GM19452 (cell line): ENCODE measurements around the gene FHOD3.

ENCODE experiments used
- ATAC-seq: cut with Tn5 transposase; IDR thresholded peaks from one replicate; pipeline ENCODE4 v1.9.1; 2021; ENCODE audit not compliant: unreplicated experiment

Gene FHOD3

DNA sequence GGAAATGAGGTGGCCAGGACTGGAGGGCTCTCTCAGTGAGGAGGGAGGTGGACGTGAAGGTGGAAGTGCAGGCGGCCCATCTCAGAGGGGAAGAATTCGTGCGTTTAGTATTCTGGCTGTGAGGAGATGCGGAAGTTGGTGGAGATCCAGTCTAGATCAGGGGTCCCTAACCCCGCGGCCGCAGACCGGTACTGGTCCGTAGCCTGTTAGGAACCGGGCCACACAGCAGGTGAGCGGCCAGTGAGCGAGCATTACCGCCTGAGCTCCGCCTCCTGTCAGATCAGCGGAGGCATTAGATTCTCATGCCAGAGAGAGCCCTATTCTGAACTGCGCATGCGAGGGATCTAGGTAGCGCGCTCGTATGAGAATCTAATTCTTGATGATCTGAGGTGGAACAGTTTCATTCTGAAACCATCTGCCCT lies 1.6 kb upstream of the FHOD3 start:
- ATAC-seq = no peak

GRCh38 chr18:36296650-36297416 lies 680 bp upstream of the FHOD3 start:
- peak; percentile 19 for ATAC-seq

DNA sequence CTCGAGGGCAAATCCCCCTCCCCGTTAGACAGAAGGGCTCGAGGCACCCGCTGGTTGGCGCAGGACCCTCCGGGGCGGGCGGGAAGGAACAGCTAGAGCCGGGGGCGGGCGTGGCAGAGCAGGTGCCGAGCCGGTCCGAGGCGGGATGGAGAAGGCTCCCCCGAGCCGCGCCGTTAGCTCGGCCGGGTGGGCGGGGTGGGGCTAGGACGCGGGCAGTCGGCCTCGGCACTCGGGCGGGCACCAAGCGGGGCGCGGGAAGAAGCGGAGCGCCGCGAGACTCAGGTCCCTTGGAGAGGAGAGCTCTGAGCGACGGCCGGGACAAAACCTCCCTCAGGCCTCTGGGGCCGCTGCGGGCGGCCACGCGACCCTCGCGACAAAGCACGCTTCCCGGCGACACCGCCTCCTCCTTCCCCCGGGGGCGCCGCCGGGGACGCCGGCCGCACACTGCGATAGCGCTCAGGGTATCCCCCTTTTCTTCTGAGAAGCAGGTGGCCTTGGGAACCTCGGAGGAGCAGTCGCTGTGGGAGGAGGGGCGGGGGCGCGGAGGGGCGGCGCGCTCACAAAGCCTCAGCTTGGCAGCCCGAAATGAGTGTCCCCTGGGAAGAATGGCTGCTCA lies 721 bp downstream of the FHOD3 start:
- peak; percentile 22 for ATAC-seq

- no peak for ATAC-seq
These were observed 1.5 kb downstream of the FHOD3 start for GRCh38 chr18:36299015-36299414.

- ATAC-seq = no peak
These were observed 2.7 kb downstream of the FHOD3 start for GRCh38 chr18:36300211-36300610.

GRCh38 chr18:36301884-36302283 lies 4.4 kb downstream of the FHOD3 start:
- no peak for ATAC-seq

GRCh38 chr18:36302676-36303075 lies 5.2 kb downstream of the FHOD3 start:
- no peak for ATAC-seq

DNA sequence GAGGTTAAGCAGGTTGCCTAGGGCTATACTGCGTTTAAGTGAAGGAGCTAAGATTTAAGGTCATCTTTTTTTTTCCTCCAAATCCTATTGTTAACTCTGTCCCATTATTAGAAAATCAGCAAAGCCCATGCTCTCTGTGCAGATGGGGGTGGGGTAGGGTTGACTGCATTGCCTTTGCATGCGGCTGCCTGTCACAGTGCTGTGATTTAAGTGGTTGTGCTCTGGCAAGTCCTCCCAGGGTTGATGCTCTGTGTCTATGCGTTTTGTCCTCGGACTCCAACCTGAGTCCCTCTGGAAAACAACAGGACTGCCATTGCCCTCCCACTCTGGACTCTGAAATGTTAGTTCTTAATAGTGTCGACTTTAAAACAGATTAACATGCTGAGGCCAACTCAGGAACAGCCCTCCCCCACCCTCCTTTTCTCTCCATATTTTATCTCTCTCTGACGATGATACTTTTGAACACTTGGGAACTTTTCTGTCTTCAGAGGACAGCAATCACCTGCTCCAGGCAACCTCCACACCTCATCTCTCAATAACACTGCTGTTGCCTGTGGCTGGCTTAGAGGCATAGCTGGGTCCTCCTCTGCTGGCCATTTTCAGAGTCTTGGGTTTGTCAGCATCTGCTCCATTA lies 5.8 kb downstream of the FHOD3 start:
- ATAC-seq = no peak

DNA sequence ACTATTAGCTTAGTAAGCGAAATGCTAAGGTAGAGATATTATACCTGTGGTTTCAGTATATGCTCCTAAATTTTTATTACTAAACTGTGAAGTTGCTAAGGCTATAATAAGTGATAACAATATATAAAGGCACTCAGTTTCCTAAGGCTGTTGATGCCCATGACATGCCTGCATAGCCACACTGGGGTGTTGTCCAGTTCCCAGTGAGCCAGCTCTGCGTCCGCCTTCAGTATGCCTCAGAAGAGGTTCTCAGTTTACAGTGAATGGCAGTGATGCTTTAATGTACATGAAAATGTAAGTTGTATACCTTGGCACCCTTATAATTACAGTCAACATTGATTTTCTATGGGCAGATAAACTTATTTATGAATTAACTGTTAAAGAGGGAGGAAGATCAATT lies 7.2 kb downstream of the FHOD3 start:
- ATAC-seq = no peak

- no peak for ATAC-seq
These were observed 7.9 kb downstream of the FHOD3 start for GRCh38 chr18:36305375-36305774.

GRCh38 chr18:36307513-36307912 lies 10.0 kb downstream of the FHOD3 start:
- no peak for ATAC-seq

- no peak for ATAC-seq
These were observed 11.4 kb downstream of the FHOD3 start for GRCh38 chr18:36308711-36309435.

DNA sequence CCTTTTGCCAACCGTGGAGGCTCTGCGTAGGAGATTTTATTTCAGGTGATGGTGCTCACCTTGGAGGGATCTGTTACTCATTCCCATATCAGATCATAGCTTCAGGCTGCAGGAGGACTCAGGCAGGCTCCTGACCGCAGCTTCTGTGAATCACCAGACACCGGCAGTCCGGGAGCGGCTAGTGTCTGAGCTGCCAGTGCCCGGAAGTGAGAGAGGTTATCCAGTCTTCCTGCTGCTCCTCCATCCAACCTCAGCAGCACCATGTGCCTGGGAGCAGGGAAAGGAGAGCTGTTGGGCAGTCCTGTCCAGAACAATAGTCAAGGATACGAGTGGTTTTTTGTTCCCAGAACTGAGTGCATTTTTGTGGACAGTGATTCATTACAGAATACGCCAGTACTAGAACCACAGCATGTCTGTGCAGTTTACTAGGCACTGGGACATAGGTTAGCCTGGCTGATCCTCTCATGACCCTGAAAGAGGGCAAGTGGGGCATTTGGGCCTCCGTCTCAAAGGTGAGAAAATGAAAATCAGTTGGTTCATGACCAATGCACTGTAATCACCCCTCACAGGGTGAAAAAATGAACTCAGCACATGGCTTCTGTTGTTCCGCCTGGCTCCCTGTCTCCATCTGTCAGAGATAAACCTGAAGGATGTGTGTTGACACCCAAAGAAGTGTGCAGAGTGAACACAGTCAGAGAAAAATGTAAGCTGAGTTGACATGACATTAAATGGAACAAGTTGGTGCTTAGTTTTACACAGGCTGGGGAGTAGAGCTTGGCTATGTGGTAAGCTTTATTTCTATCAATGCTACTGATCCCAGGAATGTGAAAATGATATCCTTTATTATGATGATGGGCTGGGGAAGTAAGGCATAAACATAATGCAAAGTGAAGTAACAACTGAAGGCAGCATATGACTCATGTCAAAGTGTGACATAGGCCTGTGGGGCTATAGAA lies 12.2 kb downstream of the FHOD3 start:
- ATAC-seq = no peak

GRCh38 chr18:36311026-36311570 lies 13.6 kb downstream of the FHOD3 start:
- ATAC-seq = no peak

GRCh38 chr18:36312806-36313395 lies 15.4 kb downstream of the FHOD3 start:
- no peak for ATAC-seq

DNA sequence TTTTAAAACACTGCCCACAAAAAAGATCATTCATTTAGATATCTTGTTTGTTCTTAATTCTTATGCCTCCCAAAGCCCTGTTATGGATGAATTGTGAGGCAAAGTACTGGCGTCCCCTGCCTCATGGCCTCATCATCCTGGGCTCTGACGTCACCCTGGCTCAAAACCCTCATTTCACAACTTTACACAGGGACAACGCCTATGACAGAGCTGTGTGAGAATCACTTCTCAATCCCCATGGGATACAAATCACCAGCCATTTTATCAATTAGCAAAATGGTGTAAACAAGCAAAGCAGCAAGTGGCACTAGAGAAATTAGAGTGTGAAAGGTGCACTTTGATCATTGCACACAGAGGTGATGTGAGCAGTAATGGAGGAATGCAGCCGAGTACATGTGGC lies 16.6 kb downstream of the FHOD3 start:
- ATAC-seq = no peak

GRCh38 chr18:36314754-36315153 lies 17.2 kb downstream of the FHOD3 start:
- ATAC-seq = no peak

- no peak for ATAC-seq
These were observed 18.2 kb downstream of the FHOD3 start for GRCh38 chr18:36315736-36316135.

GRCh38 chr18:36316246-36316645 lies 18.7 kb downstream of the FHOD3 start:
- no peak for ATAC-seq
